ENCODE data around the gene NLGN3. TPM values are rescaled to one million over a fixed set of nuclear protein-coding genes. Genes with fewer than 3 reads are reported as not detected.

Gene NLGN3
- total and polyA plus RNA-seq, 2 experiments from 2014 or later = 0.11 to 0.34 TPM

DNA sequence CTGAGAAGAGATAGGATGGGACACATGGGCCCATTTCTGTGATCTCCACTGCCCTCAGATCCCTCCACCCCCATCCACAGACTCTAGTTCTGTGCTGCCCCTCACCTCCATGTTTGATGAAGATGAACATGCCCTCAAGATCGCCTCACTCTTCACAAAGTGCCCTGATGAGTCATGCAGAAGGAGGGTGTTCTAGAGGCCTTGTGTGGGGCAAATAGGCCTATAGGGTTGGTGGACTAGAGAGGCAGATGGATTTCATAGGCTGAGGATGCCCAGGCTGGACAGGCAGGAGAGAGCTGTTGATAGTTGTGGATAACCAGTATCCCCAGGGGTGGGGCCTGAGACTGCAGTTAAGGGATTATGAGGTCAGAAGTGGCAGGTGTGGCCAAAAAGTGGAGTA, 38.2 kb upstream of the NLGN3 start, which contains the start of gene CXorf65:
Gene CXorf65 (minus strand): TSS at position 314 of the 400 bp plus-strand sequence. CDS start 184 bp downstream, at position 130.
- in situ Hi-C loops (cut with MboI) = no loop called here
- H3K36me3 ChIP-seq (ENCODE audit: low read depth) = no peaks in the 10 kb centered on the region
- no peaks in the 10 kb centered on the region for H3K27me3 ChIP-seq (replicated peaks; ENCODE audit: insufficient read depth)
- H3K9ac ChIP-seq = no peak within 1 kb of the TSS
- H4K20me1 ChIP-seq (ENCODE audit: insufficient read depth) = no peaks in the 10 kb centered on the region
- no peaks in the 10 kb centered on the region for H3K79me2 ChIP-seq (ENCODE audit: insufficient read depth)
- WGBS, 2 experiments (ENCODE audit: low coverage in 1 of 2, low lambda C conversion rate in 2 of 2, missing lambda C conversion rate in 2 of 2) = 70 to 82% methylated on average over 1 of the region's 1 CpG
- no peak for DNase-seq
- TF ChIP-seq EZH2phosphoT487 (IDR thresholded peaks at IDR 0.05; ENCODE audit: insufficient read depth, low read depth) = no peak
- no peak for TF ChIP-seq EZH2 (IDR thresholded peaks at IDR 0.05; ENCODE audit: insufficient read depth, poor library complexity, severe bottlenecking)
- no peak within 1 kb of the TSS for H3K4me2 ChIP-seq (ENCODE audit: unreplicated experiment)
- H3K9me2 ChIP-seq (ENCODE audit: insufficient read depth) = no peaks in the 10 kb centered on the region
- H3K9me3 ChIP-seq (ENCODE audit: low read depth) = no peaks in the 10 kb centered on the region
- H3K27ac ChIP-seq = no peak within 1 kb of the TSS
- no peak within 1 kb of the TSS for H2AFZ ChIP-seq
- no peak within 1 kb of the TSS for H3K4me3 ChIP-seq
- H3K4me1 ChIP-seq (ENCODE audit: insufficient read depth) = no peaks in the 10 kb centered on the region
- H3F3A ChIP-seq (ENCODE audit: insufficient read depth) = no peaks in the 10 kb centered on the region

DNA sequence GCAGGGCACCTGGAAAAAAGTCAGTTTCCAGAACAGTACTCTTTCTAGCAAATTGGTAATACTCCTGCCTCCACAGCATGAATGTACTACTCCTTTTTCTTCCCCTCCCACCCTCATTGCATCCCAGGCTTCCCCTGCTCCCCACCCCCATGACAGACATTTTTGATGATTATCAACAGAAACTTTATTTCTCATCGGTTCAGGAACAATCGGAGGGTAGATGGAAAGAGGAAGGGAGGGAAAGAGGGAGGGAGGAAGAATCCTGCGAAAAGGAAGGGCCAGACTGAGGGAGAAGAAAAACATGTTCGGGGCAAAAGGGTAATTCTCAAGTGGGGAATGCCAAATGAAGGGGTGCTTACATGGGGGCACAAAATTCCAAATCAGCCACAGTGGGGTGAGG, 37.4 kb upstream of the NLGN3 start:
- Histone ChIP-seq H3K4me3 (no peak overlapping the region), H3K27ac (no peak overlapping the region), H3K36me3 (ENCODE audit: low read depth) (no peaks in the 10 kb centered on the region), H3K4me1 (ENCODE audit: insufficient read depth) (no peaks in the 10 kb centered on the region), H2AFZ (no peak overlapping the region), H3K27me3 (replicated peaks; ENCODE audit: insufficient read depth) (no peaks in the 10 kb centered on the region), H3K9me2 (ENCODE audit: insufficient read depth) (no peaks in the 10 kb centered on the region), H3K9ac (no peak overlapping the region), H3K4me2 (ENCODE audit: unreplicated experiment) (no peak overlapping the region), H3F3A (ENCODE audit: insufficient read depth) (no peaks in the 10 kb centered on the region), H3K9me3 (ENCODE audit: low read depth) (no peaks in the 10 kb centered on the region), H4K20me1 (ENCODE audit: insufficient read depth) (no peaks in the 10 kb centered on the region), H3K79me2 (ENCODE audit: insufficient read depth) (no peaks in the 10 kb centered on the region)
- TF ChIP-seq EZH2phosphoT487 (IDR thresholded peaks at IDR 0.05; ENCODE audit: insufficient read depth, low read depth) = no peak
- no peak for TF ChIP-seq EZH2 (IDR thresholded peaks at IDR 0.05; ENCODE audit: insufficient read depth, poor library complexity, severe bottlenecking)
- WGBS, 2 experiments (ENCODE audit: low coverage in 1 of 2, low lambda C conversion rate in 2 of 2, missing lambda C conversion rate in 2 of 2) = 50 to 53% methylated on average over 4 of the region's 4 CpGs
- in situ Hi-C loops (cut with MboI) = no loop called here
- DNase-seq = no peak

DNA sequence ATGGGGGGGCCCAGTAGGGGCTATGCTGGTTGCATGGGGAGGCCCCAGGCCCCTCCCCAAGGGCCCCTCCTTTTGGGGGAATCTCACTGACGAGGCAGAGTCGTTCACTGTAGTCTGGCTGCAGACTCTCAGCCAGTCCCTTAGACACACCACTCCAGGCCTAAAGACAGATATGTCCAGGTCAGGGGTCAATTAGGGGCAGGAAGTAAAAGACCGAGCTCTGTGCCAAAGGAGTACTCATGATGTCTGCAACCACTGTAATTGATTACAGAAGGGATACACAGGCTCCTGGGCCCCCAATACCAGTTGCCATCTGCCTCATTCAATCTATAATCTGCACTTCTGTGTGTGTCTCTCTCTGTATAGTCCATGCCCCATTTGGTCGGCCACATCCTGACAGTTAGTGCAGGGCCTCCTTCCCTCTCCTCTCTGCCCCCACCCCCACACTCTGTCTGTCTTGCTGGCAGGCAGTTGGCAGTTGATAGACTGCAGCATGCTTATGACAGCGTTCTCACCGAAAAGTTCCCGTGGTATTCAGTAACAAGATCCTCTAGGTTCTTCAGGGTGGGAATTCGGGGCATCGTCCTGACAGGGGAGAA, 36.8 kb upstream of the NLGN3 start:
- H3K4me2 ChIP-seq (ENCODE audit: unreplicated experiment) = no peak overlapping the region
- no peaks in the 10 kb centered on the region for H3K4me1 ChIP-seq (ENCODE audit: insufficient read depth)
- H3K27me3 ChIP-seq (replicated peaks; ENCODE audit: insufficient read depth) = no peaks in the 10 kb centered on the region
- H4K20me1 ChIP-seq (ENCODE audit: insufficient read depth) = no peaks in the 10 kb centered on the region
- no peak for DNase-seq
- no peak overlapping the region for H3K27ac ChIP-seq
- in situ Hi-C loops (cut with MboI) = no loop called here
- no peaks in the 10 kb centered on the region for H3K36me3 ChIP-seq (ENCODE audit: low read depth)
- no peak overlapping the region for H3K4me3 ChIP-seq
- no peak overlapping the region for H3K9ac ChIP-seq
- TF ChIP-seq EZH2phosphoT487 (IDR thresholded peaks at IDR 0.05; ENCODE audit: insufficient read depth, low read depth) = no peak
- TF ChIP-seq EZH2 (IDR thresholded peaks at IDR 0.05; ENCODE audit: insufficient read depth, poor library complexity, severe bottlenecking) = no peak
- H2AFZ ChIP-seq = no peak overlapping the region
- no peaks in the 10 kb centered on the region for H3K9me3 ChIP-seq (ENCODE audit: low read depth)
- WGBS, 2 experiments (ENCODE audit: low coverage in 1 of 2, low lambda C conversion rate in 2 of 2, missing lambda C conversion rate in 2 of 2) = 40 to 45% methylated on average over 9 of the region's 9 CpGs
- H3K9me2 ChIP-seq (ENCODE audit: insufficient read depth) = no peaks in the 10 kb centered on the region
- no peaks in the 10 kb centered on the region for H3K79me2 ChIP-seq (ENCODE audit: insufficient read depth)
- no peaks in the 10 kb centered on the region for H3F3A ChIP-seq (ENCODE audit: insufficient read depth)

DNA sequence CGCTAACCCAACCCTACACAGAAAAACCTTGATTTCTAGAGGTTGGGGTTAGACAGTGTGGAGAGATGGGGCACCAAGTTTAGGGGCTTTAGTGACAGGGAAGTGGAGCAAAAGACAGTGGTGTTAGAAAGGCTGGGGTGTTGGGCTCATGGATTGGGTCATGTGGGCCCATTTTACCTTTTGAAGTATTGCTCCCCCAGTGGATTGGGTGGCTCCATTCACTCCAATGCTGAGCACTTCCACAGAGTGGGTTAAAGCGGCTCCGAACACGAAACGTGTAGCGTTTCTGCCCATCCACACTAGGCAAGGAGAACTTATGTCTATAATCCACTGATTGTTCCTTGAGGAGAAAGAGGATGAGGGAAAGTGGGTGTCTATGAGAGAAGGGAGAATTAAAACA, 35.6 kb upstream of the NLGN3 start:
- Histone ChIP-seq H3K4me1 (ENCODE audit: insufficient read depth) (no peaks in the 10 kb centered on the region), H3F3A (ENCODE audit: insufficient read depth) (no peaks in the 10 kb centered on the region), H3K27ac (no peak overlapping the region), H3K9me3 (ENCODE audit: low read depth) (no peaks in the 10 kb centered on the region), H3K79me2 (ENCODE audit: insufficient read depth) (no peaks in the 10 kb centered on the region), H3K4me2 (ENCODE audit: unreplicated experiment) (no peak overlapping the region), H3K9me2 (ENCODE audit: insufficient read depth) (no peaks in the 10 kb centered on the region), H3K9ac (no peak overlapping the region), H3K4me3 (no peak overlapping the region), H2AFZ (no peak overlapping the region), H3K36me3 (ENCODE audit: low read depth) (no peaks in the 10 kb centered on the region), H3K27me3 (replicated peaks; ENCODE audit: insufficient read depth) (no peaks in the 10 kb centered on the region), H4K20me1 (ENCODE audit: insufficient read depth) (no peaks in the 10 kb centered on the region)
- in situ Hi-C loops (cut with MboI) = no loop called here
- DNase-seq = no peak
- no peak for TF ChIP-seq EZH2phosphoT487 (IDR thresholded peaks at IDR 0.05; ENCODE audit: insufficient read depth, low read depth)
- no peak for TF ChIP-seq EZH2 (IDR thresholded peaks at IDR 0.05; ENCODE audit: insufficient read depth, poor library complexity, severe bottlenecking)
- 88 to 97% methylated on average over 6 of the region's 6 CpGs for WGBS, 2 experiments (ENCODE audit: low coverage in 1 of 2, low lambda C conversion rate in 2 of 2, missing lambda C conversion rate in 2 of 2)
